Iris pigment epithelial cell (primary cell): ENCODE measurements around the gene MMP24.
A peak's percentile ranks its signal among the peaks of the same experiment; 100 is the strongest.
"Not testable (repeated sequence)": the region's sequence is repeated elsewhere in the genome, so short reads cannot be mapped to it uniquely, and the experiment has no call there.

ENCODE experiments used
- DNase-seq: peaks from one replicate; pipeline ENCODE4 v3.0.0-alpha.2; 2011; ENCODE audit warnings: low read depth

MMP24 gene

GRCh38 chr20:35311409-35311808, 84.9 kb downstream of the MMP24 start:
- DNase-seq, result peak; percentile 49

GRCh38 chr20:35311822-35312221, 85.3 kb downstream of the MMP24 start:
- no peak for DNase-seq

GRCh38 chr20:35312318-35312717, 85.8 kb downstream of the MMP24 start:
- peak; percentile 95 for DNase-seq

- peak; percentile 71 for DNase-seq
Observed at GRCh38 chr20:35314816-35315631, 88.5 kb downstream of the MMP24 start.

GRCh38 chr20:35315632-35316020, 89.1 kb downstream of the MMP24 start:
- DNase-seq, result not testable (repeated sequence)

- no peak for DNase-seq
Observed at GRCh38 chr20:35316086-35316485, 89.6 kb downstream of the MMP24 start.

GRCh38 chr20:35317416-35318210, 91.1 kb downstream of the MMP24 start:
- no peak for DNase-seq

GRCh38 chr20:35318502-35319157, 92.1 kb downstream of the MMP24 start:
- peak; percentile 95 for DNase-seq

- DNase-seq, result peak; percentile 83
Observed at GRCh38 chr20:35319192-35319870, 92.8 kb downstream of the MMP24 start.

GRCh38 chr20:35319871-35320197, 93.3 kb downstream of the MMP24 start:
- DNase-seq, result peak; percentile 83

- peak; percentile 78 for DNase-seq
Observed at GRCh38 chr20:35320396-35321126, 94.1 kb downstream of the MMP24 start.

GRCh38 chr20:35325401-35325800, 98.9 kb downstream of the MMP24 start:
- DNase-seq, result no peak

- peak; percentile 55 for DNase-seq
Observed at GRCh38 chr20:35326021-35326739, 99.7 kb downstream of the MMP24 start.
